Cardiac muscle cell (in vitro differentiated cells and primary cell): Measurements from ENCODE around the gene HSD17B1. TPM values are rescaled to one million over a fixed set of nuclear protein-coding genes. Genes with fewer than 3 reads are reported as not detected.

ENCODE experiments used
- DNase-seq, 2 donors: peaks; one replicate each; pipeline versions ENCODE4 v3.0.0 to v3.0.0-alpha.2; 2010 to 2017; ENCODE audit warnings: low read depth in 1 of 2, low spot score in 1 of 2
- H3K27ac ChIP-seq: fragments of 200-600 bp; sonication (generic); 2 replicates; pipeline ENCODE4 v1.5.1; 2016
- H3K27me3 ChIP-seq: fragments of 200-600 bp; sonication (generic); 2 replicates; pipeline ENCODE4 v1.6.0; 2016; ENCODE audit warnings: control low read depth
- H3K36me3 ChIP-seq: fragments of 200-600 bp; sonication (generic); 2 replicates; pipeline ENCODE4 v1.5.1; 2016; ENCODE audit warnings: control low read depth
- H3K4me1 ChIP-seq: fragments of 200-600 bp; sonication (generic); 2 replicates; pipeline ENCODE4 v1.8.1; 2017; ENCODE audit warnings: low read depth, mild to moderate bottlenecking, mixed run types
- H3K4me3 ChIP-seq: fragments of 200-600 bp; sonication (generic); 2 replicates; pipeline ENCODE4 v1.5.1; 2016; ENCODE audit warnings: mild to moderate bottlenecking
- H3K9me3 ChIP-seq: fragments of 200-600 bp; sonication (generic); 2 replicates; pipeline ENCODE4 v1.5.1; 2017; ENCODE audit warnings: low read depth, mild to moderate bottlenecking, control low read depth
- CTCF ChIP-seq: IDR thresholded peaks from 2 replicates; pipeline ENCODE4 v1.5.1; 2012; ENCODE audit warnings: low read depth, mild to moderate bottlenecking, low read length
- polyA plus RNA-seq: library from polyadenylated mRNA; unstranded; fragments of >200 nt; fragmentation: Nextera tagmentation; extraction: Ambion mirVana; gene quantifications from 2 replicates; pipeline ENCODE4 v1.2.1, GENCODE V29; 2016
- total RNA-seq: library from RNA; depleted of rRNA; stranded (reverse); fragments of >200 nt; gene quantifications from 2 replicates; pipeline ENCODE4 v1.2.3, GENCODE V29; 2016

HSD17B1 gene
- total and polyA plus RNA-seq, 2 experiments from 2014 or later = 3.0 to 6.0 TPM

DNA sequence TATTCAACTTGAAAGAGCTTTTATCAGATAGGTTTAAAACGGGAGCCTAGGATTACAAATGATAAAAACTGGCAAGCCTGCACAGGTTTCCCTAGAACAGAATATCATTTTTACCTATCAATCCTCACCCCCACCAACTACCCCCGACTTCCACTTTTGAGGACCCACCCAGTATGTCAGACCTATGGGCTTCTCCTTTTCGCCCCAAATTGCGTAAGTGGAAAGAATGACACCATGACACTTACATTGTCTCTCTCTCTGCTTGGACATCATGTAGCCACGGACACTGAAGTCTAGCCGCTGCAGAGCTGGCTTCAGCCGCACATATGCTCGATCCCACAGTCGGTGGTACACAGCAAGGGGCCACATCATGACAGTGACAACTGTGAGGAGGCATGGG, 32.2 kb downstream of the HSD17B1 start:
- Histone ChIP-seq H3K9me3 (no peaks in the 10 kb centered on the region), H3K4me3 (no peak overlapping the region), H3K36me3 (peaks cover 71% of the 10 kb centered on the region), H3K27me3 (no peaks in the 10 kb centered on the region), H3K4me1 (no peaks in the 10 kb centered on the region), H3K27ac (no peak overlapping the region)
- TF ChIP-seq CTCF = no peak
- no peak for DNase-seq

- DNase-seq = peak in 1 of 2 donors; percentile 52
- TF ChIP-seq CTCF = no peak
- Histone ChIP-seq H3K4me1 (no peaks in the 10 kb centered on the region), H3K27ac (no peak overlapping the region), H3K27me3 (no peaks in the 10 kb centered on the region), H3K9me3 (no peaks in the 10 kb centered on the region), H3K4me3 (no peak overlapping the region), H3K36me3 (peaks cover 72% of the 10 kb centered on the region)
Observed at GRCh38 chr17:42585353-42585752, 32.6 kb downstream of the HSD17B1 start.

DNA sequence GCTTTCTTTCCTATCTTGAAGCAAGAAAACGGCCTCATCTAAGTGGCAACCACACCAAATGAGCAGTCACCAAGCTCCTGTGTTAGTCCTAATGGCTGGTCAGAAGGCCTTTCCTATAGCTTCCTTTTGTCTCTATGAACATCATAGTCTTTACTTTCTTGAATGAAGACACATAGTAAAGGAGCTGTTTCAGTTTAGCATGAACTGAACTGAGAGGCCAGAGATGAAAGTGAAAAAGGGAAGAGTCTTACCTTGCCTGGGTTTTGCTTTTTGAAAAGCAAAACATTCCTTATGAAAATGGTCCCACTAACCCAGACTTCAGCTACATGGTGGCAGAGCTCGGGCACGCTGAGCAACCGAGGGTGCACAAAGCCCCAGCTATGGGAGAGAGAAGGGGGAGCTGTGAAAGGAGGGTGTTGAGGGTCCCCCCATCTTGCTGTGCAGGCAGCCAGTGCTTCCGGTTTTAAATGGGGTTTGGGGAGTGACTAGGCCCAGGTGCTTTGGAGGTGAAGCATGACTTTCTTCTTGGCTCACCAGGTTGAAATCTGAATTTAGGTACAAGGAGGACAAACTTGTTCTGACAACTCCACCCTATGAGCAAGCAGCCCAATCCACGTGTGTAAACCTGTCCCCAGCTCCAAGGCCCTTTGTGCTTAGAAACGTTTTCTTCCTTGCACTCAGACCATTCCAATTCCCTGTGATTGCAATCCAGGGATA, 33.9 kb downstream of the HSD17B1 start:
- H3K27me3 ChIP-seq = no peaks in the 10 kb centered on the region
- no peak overlapping the region for H3K27ac ChIP-seq
- H3K9me3 ChIP-seq = no peaks in the 10 kb centered on the region
- DNase-seq = no peak
- no peaks in the 10 kb centered on the region for H3K4me1 ChIP-seq
- peaks cover 73% of the 10 kb centered on the region for H3K36me3 ChIP-seq
- no peak overlapping the region for H3K4me3 ChIP-seq
- TF ChIP-seq CTCF = no peak

DNA sequence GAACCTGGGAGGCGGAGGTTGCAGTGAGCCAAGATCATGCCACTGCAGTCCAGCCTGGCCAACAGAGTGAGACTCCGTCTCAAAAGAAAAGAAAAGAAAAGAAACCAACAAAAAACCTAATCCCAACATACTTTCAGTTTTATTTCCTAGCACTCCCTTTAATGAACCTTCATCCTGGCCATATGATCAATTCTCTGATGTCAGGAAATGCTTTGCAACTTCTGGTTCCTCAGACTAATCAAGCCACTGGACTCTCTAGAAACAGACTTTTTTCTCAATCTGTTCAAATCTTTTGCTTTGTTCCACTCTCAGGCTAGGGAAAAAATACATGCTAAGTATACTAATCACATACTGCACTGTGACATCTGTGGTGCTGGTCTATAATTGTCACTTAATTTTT, 38.2 kb downstream of the HSD17B1 start:
- Histone ChIP-seq H3K27ac (no peak overlapping the region), H3K9me3 (no peaks in the 10 kb centered on the region), H3K36me3 (peaks cover 39% of the 10 kb centered on the region), H3K4me3 (no peak overlapping the region), H3K27me3 (no peaks in the 10 kb centered on the region), H3K4me1 (no peaks in the 10 kb centered on the region)
- no peak for DNase-seq
- no peak for TF ChIP-seq CTCF

GRCh38 chr17:42591411-42591810, 38.7 kb downstream of the HSD17B1 start:
- Histone ChIP-seq H3K4me1 (no peaks in the 10 kb centered on the region), H3K36me3 (peaks cover 34% of the 10 kb centered on the region), H3K4me3 (no peak overlapping the region), H3K27ac (no peak overlapping the region), H3K27me3 (no peaks in the 10 kb centered on the region), H3K9me3 (no peaks in the 10 kb centered on the region)
- no peak for TF ChIP-seq CTCF
- DNase-seq = no peak
